IMR-90 (cell line): ENCODE measurements around the gene WASHC2C.
"Not testable (repeated sequence)": the region's sequence is repeated elsewhere in the genome, so short reads cannot be mapped to it uniquely, and the experiment has no call there.

Source experiments
- BHLHE40 ChIP-seq: fragments of 150-350 bp; IDR thresholded peaks from 2 replicates; pipeline ENCODE4 v1.6.1; 2016; ENCODE audit warnings: mild to moderate bottlenecking, low read depth, low read length
- CEBPB ChIP-seq: IDR thresholded peaks from 2 replicates; pipeline ENCODE4 v1.6.1; 2012; ENCODE audit warnings: low read depth, low read length, improper control_type of control experiment
- CTCF ChIP-seq: conservative IDR thresholded peaks from 2 replicates; pipeline ENCODE4 v1.5.1; 2012; ENCODE audit warnings: mild to moderate bottlenecking, low read depth, low read length, improper control_type of control experiment
- ELK1 ChIP-seq: fragments of 150-350 bp; IDR thresholded peaks from 2 replicates; pipeline ENCODE4 v1.6.1; 2016; ENCODE audit warnings: low read depth, mild to moderate bottlenecking, low read length, moderate library complexity, borderline replicate concordance
- FOS ChIP-seq: fragments of 150-350 bp; IDR thresholded peaks from 2 replicates; pipeline ENCODE4 v1.6.1; 2016; ENCODE audit warnings: low read depth, low read length
- MXI1 ChIP-seq: IDR thresholded peaks from 2 replicates; pipeline ENCODE4 v1.6.1; 2012; ENCODE audit warnings: low read depth, mild to moderate bottlenecking, low read length, moderate library complexity, borderline replicate concordance
- POLR2A ChIP-seq: IDR thresholded peaks from 2 replicates; pipeline ENCODE4 v1.6.1; 2012; ENCODE audit warnings: mild to moderate bottlenecking, low read depth, low read length
- RCOR1 ChIP-seq: IDR thresholded peaks from 2 replicates; pipeline ENCODE4 v1.6.1; 2012; ENCODE audit warnings: mild to moderate bottlenecking, low read length, improper control_type of control experiment; ENCODE audit not compliant: insufficient replicate concordance
- RFX5 ChIP-seq: IDR thresholded peaks from 2 replicates; pipeline ENCODE4 v1.8.0; 2012; ENCODE audit warnings: low read depth, mild to moderate bottlenecking, low read length, moderate library complexity
- SMC3 ChIP-seq: fragments of 150-350 bp; IDR thresholded peaks from 2 replicates; pipeline ENCODE4 v1.6.1; 2016; ENCODE audit warnings: low read depth, mild to moderate bottlenecking, antibody characterized with exemption, low read length, moderate library complexity
- USF2 ChIP-seq: fragments of 150-350 bp; IDR thresholded peaks from 2 replicates; pipeline ENCODE4 v1.6.1; 2017; ENCODE audit warnings: mild to moderate bottlenecking, antibody characterized with exemption, low read length, low read depth

- TF ChIP-seq CTCF, USF2, POLR2A, ELK1, BHLHE40, RFX5, RCOR1, CEBPB, MXI1, SMC3, FOS: not testable (repeated sequence)
These were observed 77.9 kb downstream of the WASHC2C start for GRCh38 chr10:45804996-45805395.
